GM18507 (cell line): ENCODE data around the gene PRAMEF18.
"Not testable (repeated sequence)": the region's sequence is repeated elsewhere in the genome, so short reads cannot be mapped to it uniquely, and the experiment has no call there.

ENCODE experiments used
- DNase-seq: peaks from one replicate; pipeline ENCODE4 v3.0.0; 2011; ENCODE audit warnings: low read depth; ENCODE audit not compliant: insufficient read length; ENCODE audit errors: extremely low spot score
- FAIRE-seq: peaks from 2 replicates; lab custom pipeline; 2011; peaks lifted over from hg19 to GRCh38; lab: Jason Lieb, UNC

The PRAMEF18 gene, protein sequence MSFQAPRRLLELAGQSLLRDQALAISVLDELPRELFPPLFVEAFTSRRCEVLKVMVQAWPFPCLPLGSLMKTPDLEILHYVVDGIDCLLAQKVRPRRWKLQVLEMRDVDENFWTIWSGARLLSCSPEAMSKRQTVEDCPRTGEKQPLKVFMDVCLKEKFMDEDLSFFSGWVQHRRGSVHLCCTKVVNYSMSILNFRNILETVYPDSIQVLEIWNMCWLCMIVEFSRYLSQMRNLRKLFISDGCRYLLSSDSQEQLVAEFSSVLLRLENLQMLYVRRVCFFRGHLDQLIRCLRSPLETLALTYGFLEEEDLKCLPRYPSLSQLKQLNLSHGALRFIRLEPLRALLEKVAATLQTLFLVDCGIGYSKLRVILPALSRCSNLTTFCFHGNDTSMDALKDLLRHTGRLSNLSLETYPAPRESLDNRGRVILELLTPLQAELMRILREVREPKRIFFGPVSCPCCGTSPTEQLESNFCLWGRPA

DNA sequence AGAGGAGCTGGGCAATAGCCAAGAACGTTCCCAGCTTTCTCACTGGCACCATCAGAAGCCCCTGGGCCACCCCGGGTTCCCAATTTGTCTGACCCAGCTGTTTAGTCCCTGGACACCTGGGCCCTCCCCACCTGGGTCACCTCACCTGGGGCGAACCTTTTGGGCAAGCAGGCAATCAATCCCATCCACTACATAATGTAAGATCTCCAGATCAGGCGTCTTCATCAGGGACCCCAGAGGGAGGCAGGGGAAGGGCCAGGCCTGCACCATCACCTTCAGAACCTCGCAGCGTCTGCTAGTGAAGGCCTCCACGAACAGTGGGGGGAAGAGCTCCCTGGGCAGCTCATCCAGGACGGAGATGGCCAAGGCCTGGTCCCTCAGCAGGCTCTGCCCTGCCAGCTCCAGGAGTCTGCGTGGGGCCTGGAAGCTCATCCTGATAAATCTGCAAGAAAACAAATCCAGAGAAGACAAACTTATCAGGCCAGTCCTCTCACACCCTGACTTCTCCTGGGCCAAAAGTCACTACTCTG is at the start of gene PRAMEF18:
PRAMEF18 (minus strand) TSS at position 480 of the 530 bp plus-strand sequence; CDS start at position 432, 48 bp downstream.
- not testable (repeated sequence) for FAIRE-seq, DNase-seq

DNA sequence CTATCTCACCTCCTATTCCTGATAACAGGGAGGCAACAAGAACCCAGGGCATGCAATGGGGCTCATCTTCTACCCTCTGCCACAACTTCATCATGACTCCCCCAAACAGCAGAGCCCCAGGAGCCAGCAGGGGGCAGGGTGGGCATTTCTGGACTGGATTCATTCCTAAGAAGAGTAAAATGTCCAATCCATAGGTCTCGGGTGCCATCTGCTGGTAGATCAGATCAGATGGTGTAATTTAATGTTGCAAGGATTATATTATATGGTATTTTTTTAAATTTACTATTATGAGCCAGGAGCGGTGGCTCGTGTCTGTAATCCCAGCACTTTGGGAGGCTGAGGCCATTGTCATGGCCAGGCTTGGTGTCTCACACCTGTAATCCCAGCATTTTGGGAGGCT is 39.2 kb upstream of the PRAMEF18 start:
- not testable (repeated sequence) for FAIRE-seq, DNase-seq

DNA sequence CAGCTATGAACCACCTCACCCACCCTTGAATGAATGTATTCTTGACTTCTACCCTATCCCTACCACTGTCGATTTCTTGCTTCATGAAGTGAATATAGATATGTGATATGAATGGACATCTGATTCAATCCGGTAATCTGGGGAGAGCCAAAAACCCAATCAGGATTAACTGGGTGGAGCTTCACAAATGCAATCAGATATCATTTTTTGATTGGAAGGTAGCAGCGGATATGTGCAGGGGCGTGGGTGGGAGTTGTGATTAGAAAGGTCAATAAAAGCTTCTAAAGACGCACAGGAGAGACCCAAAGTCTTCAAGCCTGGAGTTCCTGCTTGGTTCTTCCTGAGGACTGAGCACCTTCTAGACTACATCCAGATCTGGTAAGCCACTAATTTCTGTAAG is 27.9 kb upstream of the PRAMEF18 start, which contains the start of gene PRAMEF5:
PRAMEF5 (plus strand) TSS at position 301 of the 400 bp plus-strand sequence. CDS start 5,071 bp downstream, outside the sequence.
- not testable (repeated sequence) for FAIRE-seq, DNase-seq

DNA sequence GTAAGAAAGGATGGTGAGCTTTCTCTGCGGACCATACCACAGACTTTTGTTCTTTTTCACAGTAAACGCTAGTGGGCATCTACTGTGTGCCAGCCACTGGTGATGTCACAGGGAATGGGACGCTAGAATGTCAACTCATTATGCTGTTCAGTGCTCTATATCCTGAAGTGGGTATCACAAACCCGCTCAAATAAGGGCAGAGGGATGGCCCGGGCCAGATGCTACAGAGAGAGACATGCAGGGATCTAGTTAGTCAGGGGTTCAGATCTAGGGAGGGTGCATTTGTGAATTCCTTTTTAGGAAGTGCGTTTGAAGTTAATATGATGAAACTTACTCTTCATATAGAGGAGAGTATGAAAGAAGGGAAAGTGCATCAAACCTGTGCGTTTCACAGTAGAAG is 21.2 kb upstream of the PRAMEF18 start:
- DNase-seq, FAIRE-seq: not testable (repeated sequence)

DNA sequence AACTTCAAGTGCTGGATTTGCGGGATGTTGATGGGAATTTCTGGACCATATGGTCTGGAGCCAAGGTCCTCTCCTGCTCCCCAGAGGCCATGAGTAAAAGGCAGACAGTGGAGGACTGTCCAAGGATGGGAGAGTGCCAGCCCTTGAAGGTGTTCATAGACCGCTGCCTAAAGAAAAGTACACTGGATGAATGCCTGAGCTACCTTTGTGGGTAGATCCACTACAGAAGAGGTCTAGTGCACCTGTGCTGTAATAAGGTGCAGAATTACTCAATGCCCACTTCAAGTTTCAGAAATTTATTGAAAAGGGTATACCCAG is 20.6 kb upstream of the PRAMEF18 start:
- not testable (repeated sequence) for DNase-seq, FAIRE-seq

DNA sequence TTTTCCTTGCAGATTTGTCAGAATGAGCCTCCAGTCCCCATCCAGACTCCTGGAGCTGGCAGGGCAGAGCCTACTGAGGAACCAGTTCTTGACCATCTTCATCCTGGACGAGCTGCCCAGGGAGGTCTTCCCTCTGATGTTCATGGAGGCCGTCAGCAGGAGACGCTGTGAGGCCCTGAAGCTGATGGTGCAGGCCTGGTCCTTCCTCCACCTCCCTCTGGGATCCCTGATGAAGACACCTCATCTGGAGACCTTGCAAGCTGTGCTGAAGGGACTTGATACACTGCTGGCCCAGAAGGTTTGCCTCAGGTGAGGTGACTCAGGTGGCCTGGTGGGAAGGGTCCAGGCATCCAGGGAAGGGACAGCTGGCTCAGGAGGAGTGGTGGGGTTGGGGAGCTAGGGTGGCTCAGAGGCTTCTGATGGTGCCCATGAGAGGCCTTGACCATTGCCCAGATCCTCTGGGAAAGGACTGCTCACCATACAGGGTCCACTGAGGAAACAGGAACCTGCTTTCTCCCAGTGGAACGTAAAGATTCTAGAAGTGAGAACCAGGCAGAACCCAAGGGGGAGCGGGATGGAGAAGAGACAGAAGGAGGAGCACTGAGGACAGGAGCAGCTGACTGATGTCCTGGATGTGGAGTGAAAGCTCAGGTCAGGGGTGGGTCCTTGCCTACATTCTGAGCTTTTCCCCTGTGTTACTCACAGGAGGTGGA is 20.0 kb upstream of the PRAMEF18 start:
- not testable (repeated sequence) for DNase-seq, FAIRE-seq

DNA sequence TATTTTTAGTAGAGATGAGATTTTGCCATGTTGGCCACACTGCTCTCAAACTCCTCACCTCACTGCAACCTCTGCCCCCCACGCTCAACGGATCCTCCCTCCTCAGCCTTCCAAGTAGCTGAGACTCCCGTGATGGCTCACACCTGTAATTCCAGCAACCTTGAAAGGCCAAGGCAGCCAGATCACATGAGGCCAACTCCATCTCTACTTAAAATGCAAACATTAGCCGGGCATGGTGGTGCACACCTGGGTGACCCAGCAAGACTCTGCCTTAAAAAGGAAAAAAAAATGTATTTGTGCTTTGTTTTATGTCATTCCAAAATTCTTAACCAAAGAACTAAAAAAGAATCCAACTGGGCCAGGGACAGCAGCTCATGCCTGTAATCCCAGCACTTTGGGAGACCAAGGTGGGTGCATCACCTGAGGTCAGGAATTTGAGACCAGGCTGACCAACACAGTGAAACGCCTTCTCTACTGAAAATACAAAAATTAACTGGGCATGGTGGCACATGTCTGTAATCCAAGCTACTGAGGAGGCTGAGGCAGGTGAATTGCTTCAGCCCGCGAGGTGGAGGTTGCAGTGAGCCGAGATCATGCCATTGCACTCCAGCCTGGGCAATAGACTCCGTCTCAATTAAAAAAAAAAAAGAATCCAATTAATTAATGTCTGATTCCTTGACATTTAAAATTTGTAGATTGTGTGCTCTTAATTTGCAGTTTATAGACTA is 17.7 kb upstream of the PRAMEF18 start:
- not testable (repeated sequence) for DNase-seq, FAIRE-seq

DNA sequence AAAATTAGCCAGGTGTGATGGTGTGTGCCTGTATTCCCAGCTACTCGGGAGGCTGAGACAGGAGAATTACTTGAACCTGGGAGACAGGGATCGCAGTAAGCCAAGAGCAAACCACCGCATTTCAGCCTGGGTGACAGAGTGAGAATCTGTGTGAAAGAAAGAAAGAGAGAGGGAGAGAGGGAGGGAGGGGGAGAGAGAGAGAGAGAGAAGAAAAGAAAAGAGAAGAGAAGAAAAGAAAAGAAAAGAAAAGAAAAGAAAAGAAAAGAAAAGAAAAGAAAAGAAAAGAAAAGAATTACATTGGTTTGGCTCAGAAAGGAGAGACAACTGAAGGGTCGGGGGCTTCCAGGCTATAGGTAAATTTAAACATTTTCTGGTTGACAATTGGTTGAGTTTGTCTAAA is 13.7 kb upstream of the PRAMEF18 start:
- DNase-seq, FAIRE-seq: not testable (repeated sequence)

DNA sequence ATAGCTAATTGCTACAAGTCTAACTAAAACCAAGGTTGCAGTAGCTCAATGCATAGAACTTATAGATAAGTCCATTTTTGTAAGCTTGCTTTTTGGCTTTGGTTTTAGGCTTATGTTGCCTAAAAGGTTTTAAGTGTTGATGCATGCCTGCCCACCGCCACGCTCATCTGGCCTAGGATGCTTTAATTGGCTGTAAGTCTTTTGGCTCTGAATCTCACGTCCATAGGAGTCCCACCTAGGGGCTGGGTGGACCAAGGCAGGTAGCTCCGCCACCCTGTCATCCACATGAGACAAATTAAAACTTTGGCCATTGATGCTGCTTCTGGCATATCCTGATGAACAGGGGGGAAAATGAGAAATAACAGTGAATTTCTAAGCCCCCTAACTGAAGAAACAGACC is 11.6 kb upstream of the PRAMEF18 start:
- not testable (repeated sequence) for DNase-seq, FAIRE-seq

DNA sequence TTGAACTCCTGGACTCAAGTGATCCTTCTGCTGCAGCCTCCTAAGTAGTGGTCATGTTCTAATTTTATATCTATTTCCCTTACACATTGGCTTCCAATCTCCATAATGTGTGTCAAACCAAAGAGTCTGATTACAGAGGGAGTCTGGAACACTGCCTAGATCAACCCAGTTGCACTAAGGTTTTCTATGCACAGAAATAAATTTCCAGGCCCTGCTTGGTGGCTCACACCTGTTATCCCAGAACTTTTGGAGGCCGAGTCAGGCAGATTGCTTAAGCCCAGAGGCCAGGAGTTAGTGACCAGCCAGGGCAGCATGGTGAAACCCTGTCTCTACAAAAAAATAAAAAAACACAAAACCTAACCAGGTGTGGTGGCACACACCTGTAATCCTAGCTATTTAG is 8.1 kb upstream of the PRAMEF18 start:
- FAIRE-seq, DNase-seq: not testable (repeated sequence)

DNA sequence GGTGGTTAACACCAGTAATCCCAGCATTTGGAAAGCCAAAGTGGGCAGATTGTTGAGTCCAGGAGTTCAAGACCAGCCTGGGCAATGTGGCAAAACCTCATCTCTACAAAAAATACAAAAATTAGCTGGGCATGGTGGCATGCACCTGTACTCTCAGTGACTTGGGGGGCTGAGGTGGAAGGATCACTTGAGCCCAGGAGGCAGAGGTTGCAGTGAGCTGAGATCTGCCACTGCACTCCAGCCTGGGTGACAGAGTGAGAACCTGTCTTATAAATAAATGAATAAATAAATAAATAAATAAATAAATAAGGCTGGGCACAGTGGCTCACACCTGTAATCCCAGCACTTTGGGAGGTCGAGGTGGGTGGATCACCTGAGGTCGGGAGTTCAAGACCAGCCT is 6.1 kb upstream of the PRAMEF18 start:
- DNase-seq, FAIRE-seq: not testable (repeated sequence)

DNA sequence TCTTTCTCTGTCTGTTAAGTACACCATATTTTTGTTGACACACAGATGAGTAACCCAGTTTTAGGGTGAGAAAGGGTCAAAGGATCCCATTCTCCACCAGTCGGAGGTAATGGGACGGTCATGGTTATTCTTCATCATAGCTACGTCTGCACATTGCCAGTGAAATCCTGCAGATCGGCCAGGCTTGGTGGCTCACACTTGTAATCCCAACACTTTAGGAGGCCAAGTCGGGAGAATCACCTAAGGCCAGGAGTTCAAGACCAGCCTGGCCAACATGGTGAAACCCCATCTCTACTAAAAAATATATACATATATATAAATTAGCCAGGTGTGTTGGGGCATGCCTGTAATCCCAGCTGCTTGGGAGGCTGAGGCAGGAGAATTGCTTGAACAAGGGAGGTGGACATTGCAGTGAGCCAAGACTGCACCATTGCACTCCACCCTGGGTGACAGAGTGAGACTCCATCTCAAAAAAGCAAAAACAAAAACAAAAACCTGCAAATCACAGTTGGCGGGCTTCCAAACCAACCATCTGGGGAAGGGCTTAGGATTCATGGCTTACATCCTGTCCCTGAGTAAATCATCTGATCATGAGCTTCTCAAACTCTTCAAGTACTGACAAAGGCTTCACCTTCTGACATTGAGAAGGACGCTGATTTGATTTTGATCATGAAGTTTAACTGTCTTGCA is 5.3 kb upstream of the PRAMEF18 start:
- not testable (repeated sequence) for FAIRE-seq, DNase-seq

DNA sequence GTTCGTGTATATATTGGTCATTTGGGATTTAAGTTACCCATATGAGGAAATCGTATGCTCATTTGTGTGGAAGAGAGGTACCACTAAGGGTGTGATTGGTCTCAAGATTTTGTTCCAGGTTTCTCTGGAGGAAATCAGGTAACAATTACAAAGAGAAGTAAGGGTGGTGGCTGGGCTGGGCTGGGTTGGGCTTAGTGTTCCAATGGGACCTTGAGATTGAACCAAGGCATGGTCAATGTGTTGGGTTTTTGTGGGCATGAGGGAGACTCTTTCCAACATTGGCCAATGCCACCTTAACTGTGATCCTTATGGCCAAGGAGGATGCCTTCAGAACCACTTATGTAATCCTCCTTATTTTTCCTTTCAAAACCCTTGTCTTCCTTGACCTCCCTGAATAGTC is 4.6 kb upstream of the PRAMEF18 start:
- not testable (repeated sequence) for FAIRE-seq, DNase-seq

DNA sequence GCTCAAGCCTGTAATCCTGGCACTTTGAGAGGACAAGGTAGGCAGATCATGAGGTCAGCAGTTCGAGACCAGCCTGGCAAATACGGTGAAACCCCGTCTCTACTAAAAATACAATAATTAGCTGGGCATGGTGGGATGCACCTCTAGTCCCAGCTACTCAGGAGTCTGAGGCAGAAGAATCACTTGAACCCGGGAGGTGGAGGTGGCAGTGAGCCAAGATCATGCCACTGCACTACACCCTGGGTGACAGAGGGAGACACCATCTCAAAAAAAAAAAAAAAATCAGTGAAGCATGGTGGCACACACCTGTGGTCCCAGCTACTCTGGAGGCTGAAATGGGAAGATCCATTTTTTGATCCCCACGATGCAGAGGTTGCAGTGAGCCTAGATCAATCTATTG is 4.1 kb upstream of the PRAMEF18 start:
- not testable (repeated sequence) for FAIRE-seq, DNase-seq

DNA sequence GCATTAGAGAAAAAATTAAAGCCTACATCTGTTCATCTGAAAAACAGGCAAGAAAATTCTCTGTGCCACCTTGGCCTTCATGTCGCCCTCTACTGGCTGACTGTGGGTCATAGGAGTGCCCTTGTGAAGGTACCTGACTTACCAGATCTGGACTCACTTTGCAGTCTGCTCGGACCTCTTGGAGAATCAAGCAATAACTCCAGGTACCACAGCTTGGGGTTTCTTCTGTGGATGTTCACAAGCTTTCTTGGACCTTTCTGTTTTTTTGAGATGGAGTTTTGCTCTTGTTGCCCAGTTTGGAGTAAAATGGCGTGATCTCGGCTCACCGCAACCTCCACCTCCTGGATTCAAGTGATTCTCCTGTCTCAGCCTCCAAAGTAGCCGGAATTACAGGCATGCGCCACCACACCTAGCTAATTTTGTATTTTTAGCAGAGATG is 2.4 kb upstream of the PRAMEF18 start:
- DNase-seq (no peak), FAIRE-seq (no peak)

DNA sequence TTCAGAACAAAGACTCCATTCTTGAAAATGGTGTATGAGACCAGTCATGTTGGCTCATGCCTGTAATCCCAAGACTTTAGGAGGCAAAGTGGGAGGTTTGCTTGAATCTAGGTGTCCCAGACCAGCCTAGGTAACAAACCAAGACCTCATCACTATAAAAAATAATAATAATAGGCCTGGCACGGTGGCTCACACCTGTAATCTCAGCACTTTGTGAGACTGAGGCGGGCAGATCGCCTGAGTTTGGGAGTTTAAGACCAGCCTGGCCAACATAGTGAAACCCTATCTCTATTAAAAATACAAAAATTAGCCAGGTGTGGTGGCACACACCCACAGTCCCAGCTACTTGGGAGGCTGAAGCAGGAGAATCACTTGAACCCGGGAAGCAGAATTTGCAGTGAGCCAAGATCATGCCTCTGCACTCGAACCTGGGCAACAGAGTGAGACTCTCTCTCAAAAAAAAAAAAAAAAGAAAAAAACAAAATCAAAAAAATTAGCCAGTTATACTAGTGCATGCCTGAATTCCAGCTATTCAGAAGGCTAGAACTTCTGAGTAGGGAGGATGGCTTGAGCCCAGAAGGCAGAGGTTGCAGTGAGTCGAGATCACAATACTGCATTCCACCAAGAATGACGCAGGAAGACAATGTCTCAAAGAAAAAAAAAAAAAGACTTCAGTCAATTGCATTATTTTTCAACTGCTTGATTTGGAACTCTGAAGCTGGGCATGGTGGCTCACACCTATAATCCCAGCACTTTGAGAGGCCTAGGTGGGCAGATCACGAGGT is 1.5 kb upstream of the PRAMEF18 start:
- FAIRE-seq, DNase-seq: not testable (repeated sequence)

DNA sequence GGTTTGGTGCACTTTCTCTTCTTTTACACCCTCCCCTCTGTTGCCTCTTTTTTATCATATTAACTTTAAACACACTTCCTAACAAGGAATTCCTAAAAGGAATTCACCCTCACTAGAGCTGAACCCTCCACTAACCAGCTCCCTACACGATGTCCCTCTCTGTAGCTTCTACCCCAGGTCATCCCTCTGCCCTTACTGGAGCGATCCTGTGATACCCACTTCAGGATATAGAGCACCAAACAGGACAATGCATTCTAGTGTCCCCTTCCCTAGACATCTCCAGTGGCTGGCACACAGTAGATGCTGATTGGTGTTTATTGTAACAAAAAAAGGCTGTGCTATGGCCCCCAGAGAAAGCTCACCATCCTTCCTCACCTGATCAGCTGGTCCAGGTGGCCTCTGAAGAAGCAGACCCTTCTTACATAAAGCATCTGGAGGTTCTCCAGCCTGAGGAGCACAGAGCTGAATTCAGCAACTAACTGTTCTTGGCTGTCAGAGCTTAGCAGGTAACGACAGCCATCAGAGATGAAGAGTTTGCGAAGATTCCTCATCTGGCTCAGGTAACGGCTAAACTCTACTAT is 1.4 kb downstream of the PRAMEF18 start:
- FAIRE-seq (no peak), DNase-seq (no peak)

DNA sequence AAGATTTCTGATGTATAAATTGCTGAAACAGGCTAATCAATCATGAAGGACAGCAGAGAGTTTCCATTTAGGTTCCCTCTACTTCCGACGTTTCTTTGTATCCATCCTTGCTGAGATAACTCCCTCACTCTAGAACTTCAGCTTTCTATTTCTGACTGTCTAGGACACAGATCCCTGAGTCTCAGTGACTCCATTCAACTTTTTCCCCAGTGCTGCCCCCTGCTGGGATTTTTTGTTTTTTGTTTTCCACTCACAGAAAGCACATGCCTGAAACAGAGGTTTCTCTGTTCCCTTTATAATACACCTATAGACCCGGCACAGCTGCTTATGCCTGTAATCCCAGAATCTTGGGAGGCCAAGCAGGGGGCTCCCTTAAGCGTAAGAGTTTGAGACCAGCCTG is 3.2 kb downstream of the PRAMEF18 start:
- DNase-seq: not testable (repeated sequence)
- FAIRE-seq: peak; percentile 35
